GM19023 (cell line): ENCODE results near the gene GIMAP6.
"Not testable (repeated sequence)": the region's sequence is repeated elsewhere in the genome, so short reads cannot be mapped to it uniquely, and the experiment has no call there.

ENCODE experiments used
- ATAC-seq: cut with Tn5 transposase; IDR thresholded peaks from one replicate; pipeline ENCODE4 v1.9.1; 2021; ENCODE audit warnings: mild to moderate bottlenecking, moderate library complexity; ENCODE audit not compliant: unreplicated experiment

Gene GIMAP6

GRCh38 chr7:150586785-150587152, 45.4 kb downstream of the GIMAP6 start:
- no peak for ATAC-seq

- no peak for ATAC-seq
These were observed 46.0 kb downstream of the GIMAP6 start for GRCh38 chr7:150586068-150586784.

DNA sequence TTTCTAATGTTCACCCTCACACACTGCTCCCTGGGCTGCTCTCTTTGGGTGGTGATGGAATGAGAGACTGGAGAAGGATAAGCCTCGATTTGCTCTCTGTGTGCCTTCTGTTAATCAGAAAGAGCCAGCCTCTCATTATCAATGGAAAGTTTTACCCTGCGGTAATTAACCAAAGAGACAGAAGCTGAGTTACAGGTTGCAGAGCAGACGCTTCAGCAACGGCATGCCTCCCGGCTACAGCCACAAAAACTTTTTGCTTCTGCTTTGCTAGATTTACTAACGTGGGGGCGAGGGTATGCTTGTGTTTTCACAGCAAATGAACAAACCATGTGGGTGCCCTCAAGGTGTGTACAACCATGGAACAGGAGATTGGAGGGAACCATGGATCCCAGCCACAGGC, 47.0 kb downstream of the GIMAP6 start:
- no peak for ATAC-seq

DNA sequence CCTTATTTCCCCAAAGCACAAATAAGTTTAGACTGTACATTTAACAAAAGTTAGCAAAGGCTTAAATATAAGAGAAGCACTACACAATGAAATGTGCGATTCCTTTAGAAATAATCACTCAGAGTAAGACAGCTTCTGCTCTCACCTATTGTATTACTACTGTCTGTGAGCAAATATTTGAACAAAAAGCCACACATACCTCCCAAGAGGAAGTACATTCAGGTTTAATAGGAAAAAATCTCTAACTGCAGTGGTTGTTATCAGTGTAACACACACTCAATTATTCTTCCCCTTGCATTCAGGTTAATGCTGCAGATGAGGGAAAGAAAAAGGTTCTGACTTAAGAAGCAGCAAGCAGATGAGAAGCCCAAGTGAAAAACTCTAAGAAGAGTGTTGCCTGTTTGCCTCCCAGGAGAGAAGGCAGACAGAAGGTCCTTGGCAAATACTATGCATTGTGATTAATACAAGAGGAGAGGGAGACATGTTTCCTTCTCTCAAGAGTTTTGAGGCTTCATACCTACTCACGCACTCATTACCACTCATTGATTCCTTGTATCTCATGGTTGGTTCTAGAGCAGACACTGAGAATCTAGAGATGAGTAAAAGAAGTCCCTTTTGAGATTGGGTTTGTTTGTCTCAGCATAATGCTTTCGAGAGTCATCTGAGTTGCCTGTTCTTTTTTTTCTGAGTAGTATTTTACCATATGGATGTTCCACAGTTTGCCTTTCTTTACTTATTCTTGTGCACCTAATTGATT, 51.4 kb downstream of the GIMAP6 start:
- no peak for ATAC-seq

GRCh38 chr7:150579979-150580637, 52.1 kb downstream of the GIMAP6 start:
- not testable (repeated sequence) for ATAC-seq
